Thyroid gland (tissue), 4 donors: ENCODE results near the gene SNCB. TPM values are rescaled to one million over a fixed set of nuclear protein-coding genes. Genes with fewer than 3 reads are reported as not detected.

Experiments used
- DNase-seq, 2 donors: peaks; one replicate each; pipeline ENCODE4 v3.0.0-alpha.2; 2019
- H3K27ac ChIP-seq, 3 donors: fragments of 200-600 bp; sonication (generic); 1 replicate in 2 of 3; 2 replicates in 1 of 3; pipeline ENCODE4 v1.5.1; 2016 to 2019; ENCODE audit warnings: mild to moderate bottlenecking in 1 of 3, moderate library complexity in 1 of 3
- H3K27me3 ChIP-seq: fragments of 200-600 bp; sonication (generic); one replicate; pipeline ENCODE4 v1.5.1; 2019
- H3K36me3 ChIP-seq, 2 donors: fragments of 200-600 bp; sonication (generic); one replicate each; pipeline ENCODE4 v1.5.1; 2016 to 2019
- H3K4me1 ChIP-seq, 2 donors: fragments of 200-600 bp; sonication (generic); one replicate each; pipeline ENCODE4 v1.5.1; 2017 to 2019
- H3K4me3 ChIP-seq, 3 donors: fragments of 200-600 bp; sonication (generic); replicated peaks in 1 of 3; 1 replicate in 2 of 3; 2 replicates in 1 of 3; pipeline ENCODE4 v1.5.1; 2016; ENCODE audit warnings: mild to moderate bottlenecking in 1 of 3
- H3K9me3 ChIP-seq: fragments of 200-600 bp; sonication (generic); one replicate; pipeline ENCODE4 v1.5.1; 2017
- CTCF ChIP-seq, 6 experiments: fragments of 200-600 bp in 3 of 6; fragments of 450-650 bp in 3 of 6; sonication (generic) in 3 of 6; IDR thresholded peaks; one replicate each; pipeline ENCODE4 v1.5.1; 2016 to 2019; ENCODE audit warnings: antibody characterized with exemption in 6 of 6, mild to moderate bottlenecking in 2 of 6, inconsistent platforms in 1 of 6, moderate library complexity in 1 of 6
- POLR2A ChIP-seq, 2 donors: fragments of 450-650 bp; IDR thresholded peaks; one replicate each; pipeline ENCODE4 v1.6.1; 2017; ENCODE audit warnings: antibody characterized with exemption in 2 of 2, mild to moderate bottlenecking in 2 of 2, moderate library complexity in 1 of 2
- WGBS, 2 donors: methylation state at CpG; one replicate each; pipeline ENCODE4 v1.1.5; 2017; 5-methylcytosine and 5-hydroxymethylcytosine counted together
- intact Hi-C: fragments of 100-400 bp; cut with DNase I; formaldehyde crosslinking; loops from one replicate; pipeline ENCODE4 v1.15.1; 2023
- total RNA-seq, 4 donors: library from RNA; depleted of rRNA; stranded (reverse); fragments of >200 nt; gene quantifications; one replicate each; pipeline ENCODE4 v1.2.3, GENCODE V29; 2016

Gene SNCB
- total RNA-seq, 4 donors from 2014 or later: not detected

DNA sequence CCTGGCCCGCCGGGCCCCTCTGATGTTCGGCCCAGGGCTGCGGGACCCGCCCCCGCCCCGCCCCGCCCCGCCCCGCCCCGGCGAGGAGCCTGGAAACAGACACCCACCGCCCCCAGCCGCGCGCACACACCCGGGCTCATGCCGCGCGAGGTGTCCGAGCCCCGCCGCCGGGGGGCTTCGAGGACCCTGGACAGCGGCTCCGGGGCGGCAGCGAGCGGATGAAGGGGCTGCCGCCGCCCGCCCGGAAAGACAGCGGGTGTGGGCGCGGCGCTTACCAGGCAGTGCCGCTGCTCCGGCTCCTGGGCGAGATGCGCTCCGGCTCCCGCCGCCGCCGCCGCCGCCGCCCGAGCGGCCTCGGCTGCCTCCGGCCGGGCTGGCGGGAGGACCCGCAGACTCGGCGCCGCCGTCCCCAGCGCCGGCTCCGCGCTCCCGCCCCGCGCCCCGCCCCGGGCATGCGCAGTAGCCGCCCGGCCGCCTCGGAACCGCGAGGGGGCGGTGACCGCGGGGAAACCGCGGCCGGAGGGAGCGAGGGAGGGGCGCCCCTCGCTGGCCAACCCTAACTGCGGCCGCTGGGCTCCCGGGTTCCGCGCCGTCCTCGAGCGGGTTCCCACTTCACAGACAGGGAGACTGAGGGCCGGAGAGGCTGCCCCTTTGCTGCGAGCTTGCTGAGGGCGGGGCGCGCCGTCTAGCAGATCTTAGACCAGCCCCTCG is 20.5 kb downstream of the SNCB start, which contains the start of gene GPRIN1:
GPRIN1 (minus strand) TSS at position 433 of the 711 bp plus-strand sequence. CDS start 10,322 bp downstream, outside the sequence.
- peak within 1 kb of the TSS in 1 of 3 donors; percentile 13 for H3K4me3 ChIP-seq
- 3% methylated on average over 6 of the region's 101 CpGs; no CpG with 5 or more reads in 1 of the 2 donors for WGBS, 2 donors
- no peak within 1 kb of the TSS for H3K27ac ChIP-seq
- peak in 1 of 2 donors; percentile 19 for DNase-seq
- intact Hi-C loops: no loop called here
- no peaks in the 10 kb centered on the region for H3K36me3 ChIP-seq
- no peaks in the 10 kb centered on the region for H3K9me3 ChIP-seq
- peaks cover 6% of the 10 kb centered on the region for H3K27me3 ChIP-seq
- H3K4me1 ChIP-seq: peaks cover 0 to 18% of the 10 kb centered on the region in 2 donors
- TF ChIP-seq POLR2A (IDR thresholded peaks at IDR 0.05) (no peak), CTCF (IDR thresholded peaks at IDR 0.05) (no peak)

DNA sequence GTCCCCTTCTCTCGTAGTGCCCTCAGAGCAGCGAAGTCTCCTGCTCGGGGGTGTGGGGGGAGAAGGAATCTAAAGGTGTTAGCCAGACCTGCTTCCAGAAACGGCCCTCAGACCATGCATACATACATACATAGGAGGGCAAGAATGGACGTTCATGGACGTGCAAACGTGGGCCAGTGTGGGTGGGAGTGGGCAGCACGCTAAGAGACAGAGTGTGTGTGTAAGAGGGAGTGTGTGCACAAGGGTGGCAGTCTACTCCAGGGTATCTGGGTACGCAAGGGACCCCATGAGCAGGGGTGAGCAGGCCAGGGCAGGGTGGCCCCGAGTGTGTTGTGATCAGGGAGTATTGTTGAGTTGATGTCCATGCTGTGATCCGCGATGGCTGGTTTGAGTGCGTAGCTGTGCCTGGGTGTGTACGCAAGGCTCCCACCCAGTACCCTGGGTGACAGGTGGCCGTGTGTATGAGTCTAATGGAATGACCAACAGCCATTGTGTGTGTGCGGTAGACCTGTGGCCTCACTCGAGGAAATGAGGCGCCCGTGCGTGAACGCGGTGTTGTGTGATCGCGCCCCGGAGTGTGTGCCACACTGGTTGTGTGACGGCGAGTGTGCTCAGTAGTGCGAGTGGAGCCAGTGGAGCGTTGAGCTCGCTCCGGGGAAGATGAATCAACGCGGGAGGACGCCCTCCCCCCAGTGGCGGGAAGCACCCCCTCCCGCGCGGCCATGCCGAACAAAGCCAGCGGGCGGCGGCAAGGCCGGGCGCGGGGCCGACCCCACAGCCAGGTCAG is 21.2 kb downstream of the SNCB start:
- TF ChIP-seq CTCF (IDR thresholded peaks at IDR 0.05) (no peak), POLR2A (IDR thresholded peaks at IDR 0.05) (no peak)
- DNase-seq: no peak
- Histone ChIP-seq H3K27me3 (peaks cover 6% of the 10 kb centered on the region), H3K4me3 (peak overlapping the region in 1 of 3 donors; percentile 13), H3K36me3 (no peaks in the 10 kb centered on the region), H3K27ac (no peak overlapping the region), H3K9me3 (no peaks in the 10 kb centered on the region), H3K4me1 (peaks cover 0 to 15% of the 10 kb centered on the region in 2 donors)
- intact Hi-C loops: no loop called here
- 34 to 36% methylated on average over 23 to 34 of the region's 46 CpGs for WGBS, 2 donors

- Histone ChIP-seq H3K9me3 (no peaks in the 10 kb centered on the region), H3K4me1 (peaks cover 0 to 10% of the 10 kb centered on the region in 2 donors), H3K27me3 (peaks cover 6% of the 10 kb centered on the region), H3K36me3 (no peaks in the 10 kb centered on the region), H3K27ac (no peak overlapping the region), H3K4me3 (no peak overlapping the region)
- TF ChIP-seq CTCF (IDR thresholded peaks at IDR 0.05) (no peak), POLR2A (IDR thresholded peaks at IDR 0.05) (no peak)
- 96 to 100% methylated on average over 1 to 4 of the region's 4 CpGs for WGBS, 2 donors
- no peak for DNase-seq
- intact Hi-C loops: no loop called here
These were observed 22.1 kb downstream of the SNCB start for GRCh38 chr5:176608142-176608705.

DNA sequence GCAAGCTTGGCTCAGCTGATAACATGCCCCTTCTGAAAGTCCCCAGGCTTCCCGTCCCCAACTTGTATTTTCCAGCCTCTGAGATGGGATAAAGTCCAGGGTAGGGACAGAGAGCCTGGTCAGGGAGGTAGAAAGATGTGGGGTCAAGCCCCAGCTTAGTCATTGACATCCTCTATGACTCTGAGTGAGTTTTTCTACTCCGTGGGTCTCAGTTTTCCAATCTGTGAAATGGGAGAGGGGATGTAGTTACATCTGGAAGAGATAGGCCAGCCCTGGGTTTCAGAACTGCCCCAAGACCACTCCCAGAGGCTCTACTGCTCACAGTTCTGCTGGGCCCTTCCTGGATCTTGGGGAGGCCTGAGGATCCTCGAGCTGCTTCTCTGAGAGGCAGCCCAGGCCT is 23.5 kb downstream of the SNCB start:
- intact Hi-C loops: no loop called here
- H3K9me3 ChIP-seq: no peaks in the 10 kb centered on the region
- 88 to 95% methylated on average over 3 of the region's 3 CpGs for WGBS, 2 donors
- TF ChIP-seq CTCF (IDR thresholded peaks at IDR 0.05) (no peak), POLR2A (IDR thresholded peaks at IDR 0.05) (no peak)
- H3K4me1 ChIP-seq: peaks cover 0 to 10% of the 10 kb centered on the region in 2 donors
- DNase-seq: no peak
- H3K36me3 ChIP-seq: no peaks in the 10 kb centered on the region
- no peak overlapping the region for H3K4me3 ChIP-seq
- H3K27ac ChIP-seq: no peak overlapping the region
- H3K27me3 ChIP-seq: peaks cover 6% of the 10 kb centered on the region
